CD4-positive, alpha-beta T cell treated with Interleukin-4 for 4 hours (primary cell): ENCODE results near the gene EFCAB5.
"Not testable (repeated sequence)": the region's sequence is repeated elsewhere in the genome, so short reads cannot be mapped to it uniquely, and the experiment has no call there.

Experiments used
- DNase-seq: peaks from one replicate; pipeline ENCODE4 v3.0.0-alpha.2; 2020

Gene EFCAB5

GRCh38 chr17:29941334-29941733 lies at the start of gene EFCAB5:
Gene EFCAB5 (plus strand): TSS chr17:29941634. CDS start chr17:29941797, 163 bp downstream.
- DNase-seq: no peak

GRCh38 chr17:29892201-29892600 lies 49.2 kb upstream of the EFCAB5 start:
- no peak for DNase-seq

GRCh38 chr17:29897136-29897535 lies 44.3 kb upstream of the EFCAB5 start:
- DNase-seq: not testable (repeated sequence)

- DNase-seq: no peak
Observed at GRCh38 chr17:29903471-29903870, 38.0 kb upstream of the EFCAB5 start.

DNA sequence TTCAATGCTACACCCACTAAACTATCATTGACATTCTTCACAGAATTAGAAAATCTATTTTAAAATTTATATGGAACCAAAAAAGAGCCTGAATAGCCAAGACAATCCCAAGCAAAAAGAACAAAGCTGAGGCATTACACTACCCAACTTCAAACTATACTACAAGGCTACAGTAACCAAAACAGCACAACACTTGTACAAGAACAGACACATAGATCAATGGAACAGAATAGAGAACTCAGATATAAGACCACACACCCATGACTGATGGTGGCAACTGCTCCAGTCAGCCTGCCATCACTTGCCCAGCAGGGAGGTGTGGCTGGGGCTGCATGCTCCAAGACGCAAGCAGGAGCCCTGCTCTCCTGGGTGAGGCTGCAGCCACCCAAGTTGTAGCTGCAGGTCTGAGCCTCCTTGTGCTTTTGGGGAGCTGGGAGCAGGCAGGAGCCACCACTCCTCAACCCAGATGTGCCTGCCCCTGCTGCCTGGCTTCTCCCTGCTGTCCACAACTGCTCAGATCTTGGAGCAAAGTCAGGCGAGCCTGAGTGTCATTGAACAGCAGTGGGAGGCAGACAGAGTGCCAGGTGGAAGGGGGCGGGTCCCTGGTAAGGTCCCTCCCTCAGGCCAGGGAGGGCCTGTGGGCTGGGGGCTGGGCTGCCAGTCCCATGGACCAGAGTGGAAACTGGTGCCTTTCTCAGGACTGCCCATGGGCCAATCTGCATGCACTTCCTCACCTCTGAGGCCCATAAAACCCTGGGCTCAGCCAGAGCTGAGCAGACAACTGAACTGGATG lies 36.2 kb upstream of the EFCAB5 start:
- DNase-seq: no peak

- no peak for DNase-seq
Observed at GRCh38 chr17:29905879-29906167, 35.6 kb upstream of the EFCAB5 start.

GRCh38 chr17:29906969-29907368 lies 34.5 kb upstream of the EFCAB5 start:
- DNase-seq: no peak

GRCh38 chr17:29909236-29910003 lies 32.0 kb upstream of the EFCAB5 start:
- no peak for DNase-seq

GRCh38 chr17:29911641-29912177 lies 29.7 kb upstream of the EFCAB5 start:
- DNase-seq: no peak

GRCh38 chr17:29914819-29915537 lies 26.5 kb upstream of the EFCAB5 start:
- no peak for DNase-seq

- DNase-seq: no peak
Observed at GRCh38 chr17:29918016-29918415, 23.4 kb upstream of the EFCAB5 start.

- DNase-seq: no peak
Observed at GRCh38 chr17:29918922-29919856, 22.2 kb upstream of the EFCAB5 start.

DNA sequence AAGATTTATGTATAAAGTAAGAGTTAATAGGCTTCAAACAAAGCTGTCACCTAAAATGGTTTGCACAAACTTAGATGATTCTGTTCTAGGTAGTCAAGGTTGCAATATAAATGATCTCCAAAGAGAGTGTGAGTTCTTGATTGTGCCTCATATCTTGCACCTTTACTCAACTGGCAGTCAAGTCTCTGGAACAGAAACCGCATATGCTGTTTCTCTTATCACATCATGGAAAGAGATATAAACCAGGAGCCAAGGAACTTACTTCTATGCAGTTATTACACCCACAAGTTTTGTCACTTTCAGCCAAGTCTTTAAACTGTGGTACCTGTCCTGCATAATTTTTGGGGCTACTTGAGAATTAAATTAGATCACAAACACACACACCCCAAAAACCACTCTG lies 16.6 kb upstream of the EFCAB5 start:
- no peak for DNase-seq

DNA sequence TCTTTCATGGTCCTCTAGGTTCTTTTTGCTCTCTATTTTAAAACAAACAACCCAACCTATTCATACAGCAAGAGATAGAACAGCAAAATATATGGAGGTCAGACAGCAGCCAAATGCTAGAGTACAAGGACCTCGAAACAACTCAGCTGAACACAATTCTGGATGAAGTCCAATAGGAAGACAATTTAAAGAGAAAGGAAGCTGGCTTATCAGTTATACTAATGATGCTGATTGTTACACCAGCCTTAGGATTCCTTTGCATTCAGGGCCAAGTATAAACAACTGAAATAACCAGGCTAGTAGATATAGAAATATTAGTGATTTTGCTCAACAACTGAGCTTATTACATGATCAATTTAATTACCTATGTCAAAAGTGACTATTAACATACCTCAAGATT lies 13.9 kb upstream of the EFCAB5 start:
- no peak for DNase-seq

GRCh38 chr17:29929006-29929532 lies 12.4 kb upstream of the EFCAB5 start:
- DNase-seq: peak; percentile 9

GRCh38 chr17:29929533-29930408 lies 11.7 kb upstream of the EFCAB5 start, which contains the start of gene SSH2:
Gene SSH2 (minus strand): TSS chr17:29930228. CDS start chr17:29930000, 228 bp downstream.
- peak; percentile 84 for DNase-seq

DNA sequence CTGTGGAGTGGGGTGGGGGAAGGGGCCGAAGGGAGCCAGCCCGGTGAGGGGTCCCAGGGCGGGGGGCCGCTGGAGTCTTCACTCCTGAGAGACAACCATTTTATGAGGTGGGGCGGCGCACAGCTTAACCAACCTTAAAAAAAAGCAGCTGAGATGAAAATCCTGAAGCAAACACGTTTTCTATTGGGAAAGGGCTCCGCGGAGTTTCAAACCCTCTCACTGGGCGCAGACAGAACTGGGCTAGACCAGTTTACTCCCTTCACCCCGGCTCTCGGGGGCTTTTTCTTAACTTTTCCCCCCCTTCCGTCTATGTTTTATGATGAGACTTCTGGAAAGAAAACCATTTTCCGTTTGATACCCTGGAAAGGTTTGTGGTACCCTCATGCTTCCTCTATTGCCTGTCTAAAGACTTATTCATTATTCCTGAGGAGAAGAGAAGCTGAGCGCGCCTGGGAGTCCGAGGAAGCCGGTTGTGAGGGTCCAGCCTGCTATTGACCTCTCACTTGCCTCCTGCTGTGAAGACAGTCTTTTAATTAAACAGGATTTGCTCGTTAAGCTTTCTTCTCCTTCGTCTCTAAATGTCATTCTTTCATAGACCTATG lies 10.9 kb upstream of the EFCAB5 start:
- no peak for DNase-seq

- peak; percentile 86 for DNase-seq
Observed at GRCh38 chr17:29931231-29931932, 10.1 kb upstream of the EFCAB5 start.

DNA sequence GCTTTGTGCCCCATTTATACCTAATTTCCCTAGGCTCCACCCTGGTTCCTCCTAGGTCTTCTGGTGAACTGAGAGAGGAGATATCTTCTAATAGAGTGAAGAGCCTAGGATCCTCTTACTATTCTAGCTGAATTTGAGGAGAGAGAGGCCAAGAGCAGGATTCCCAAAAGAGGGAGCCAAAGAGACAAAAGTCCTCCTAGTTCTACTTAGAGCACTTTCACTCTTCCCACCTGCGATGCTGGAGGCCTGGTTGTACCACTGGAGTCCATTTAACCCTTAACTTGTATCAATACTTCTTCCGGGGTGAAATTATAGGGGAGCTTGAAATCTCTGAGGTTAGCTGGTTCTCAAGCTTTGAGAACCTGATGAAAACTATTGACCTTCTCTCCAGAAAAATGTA lies 8.1 kb upstream of the EFCAB5 start:
- no peak for DNase-seq

- not testable (repeated sequence) for DNase-seq
Observed at GRCh38 chr17:29935909-29936308, 5.5 kb upstream of the EFCAB5 start.
